H1 (cell line): ENCODE data around the gene DYNLL2. TPM values are rescaled to one million over a fixed set of nuclear protein-coding genes. Genes with fewer than 3 reads are reported as not detected.

Source experiments
- CHD7 ChIP-seq: fragments of 300-600 bp; sonication (generic); IDR thresholded peaks from 2 replicates; pipeline ENCODE4 v1.7.1; 2012; ENCODE audit warnings: low read length, moderate library complexity, mild to moderate bottlenecking, inconsistent platforms; ENCODE audit not compliant: insufficient replicate concordance
- polyA plus RNA-seq, 7 experiments: library from polyadenylated mRNA; depleted of rRNA in 3 of 7; stranded (reverse) in 5 of 7; unstranded in 2 of 7; fragments of >200 nt in 5 of 7; fragments of 200-250 nt in 2 of 7; gene quantifications; 1 replicate in 5 of 7; 2 replicates in 1 of 7; 4 replicates in 1 of 7; pipeline versions ENCODE4 v1.2.1 to v1.2.3, GENCODE V29; 2011 to 2013; ENCODE audit warnings: missing spikeins in 2 of 7, mixed read lengths in 2 of 7
- total RNA-seq: library from RNA; stranded (reverse); fragmentation: NEBNext Ultra II Directional; extraction: Animal tissue kit (Norgen Biotek cat#: 25700); gene quantifications from 2 replicates; pipeline ENCODE4 v1.2.1, GENCODE V29; 2021

DYNLL2 gene
- total and polyA plus RNA-seq, 2 of the 8 experiments (the other 6 are each of a cell fraction or from before 2014, with no cell fraction given) = 19.8 to 52.7 TPM

- TF ChIP-seq CHD7 = no peak
Observed at GRCh38 chr17:58092797-58093385, 9.7 kb downstream of the DYNLL2 start (continued).
